ENCODE results near the gene ASB4. TPM values are rescaled to one million over a fixed set of nuclear protein-coding genes. Genes with fewer than 3 reads are reported as not detected.

Gene ASB4
- total and polyA plus RNA-seq, 2 donors (not counting 3 experiments of a cell fraction or from before 2014, with no cell fraction given), result not detected

- POLR2A ChIA-PET, result no interaction called here
Measured at GRCh38 chr7:95473276-95473985, 12.3 kb upstream of the ASB4 start.

More at GRCh38 chr7:95473276-95473985, 12.3 kb upstream of the ASB4 start:
- peaks cover 30% of the 10 kb centered on the region for H3K4me1 ChIP-seq (ENCODE audit: control insufficient read depth, extremely low read depth, insufficient read depth, low read length)
- H3K79me2 ChIP-seq (ENCODE audit: control insufficient read depth, insufficient read depth, low read length), result no peaks in the 10 kb centered on the region
- no peak for DNase-seq (ENCODE audit: low read depth, low spot score)
- no peaks in the 10 kb centered on the region for H3K36me3 ChIP-seq (ENCODE audit: control insufficient read depth in 2 of 2, extremely low read depth in 1 of 2, insufficient read depth in 2 of 2, low read length in 2 of 2)
- no peak overlapping the region for H3K27ac ChIP-seq (ENCODE audit: insufficient read depth, low read depth, low read length)
- no peak overlapping the region for H3K4me2 ChIP-seq (ENCODE audit: insufficient read depth, low read length)
- intact Hi-C loops (cut with micrococcal nuclease), result no loop called here
- CTCF ChIA-PET, result interaction anchor here (0.6 to 1.7 kb wide), 5 partner anchors 12 to 1024 kb away, joined by 3 to 6 read pairs (median 4); no protein-coding TSS in a partner anchor
- TF ChIP-seq POLR2A (IDR thresholded peaks at IDR 0.05; ENCODE audit: low read depth, low read length) (no peak), MYC (IDR thresholded peaks at IDR 0.05; ENCODE audit: low read depth, low read length) (no peak), EZH2 (IDR thresholded peaks at IDR 0.05; ENCODE audit: borderline replicate concordance, low read depth, low read length, severe bottlenecking) (no peak), JUN (IDR thresholded peaks at IDR 0.05; ENCODE audit: borderline replicate concordance, insufficient read depth, insufficient read length, low read depth) (no peak), GATA2 (IDR thresholded peaks at IDR 0.05; ENCODE audit: insufficient read depth, insufficient read length, low read depth, low read length) (no peak), CTCF (IDR thresholded peaks at IDR 0.05; ENCODE audit: extremely low read depth in 1 of 2, insufficient read depth in 1 of 2, low read depth in 1 of 2, low read length in 2 of 2) (no peak), FOS (IDR thresholded peaks at IDR 0.05; ENCODE audit: borderline replicate concordance, insufficient read depth, low read length) (no peak), MAX (IDR thresholded peaks at IDR 0.05; ENCODE audit: insufficient read depth, insufficient read length) (no peak), POLR2AphosphoS5 (IDR thresholded peaks at IDR 0.05; ENCODE audit: insufficient read depth, low read depth, low read length) (no peak)
- peaks cover 2 to 6% of the 10 kb centered on the region in 2 experiments for H3K27me3 ChIP-seq (ENCODE audit: control insufficient read depth in 2 of 2, insufficient read depth in 2 of 2, low read length in 2 of 2)
- no peak overlapping the region for H2AFZ ChIP-seq (ENCODE audit: low read depth, low read length)
- no peaks in the 10 kb centered on the region for H3K9me3 ChIP-seq (replicated peaks; ENCODE audit: control insufficient read depth, insufficient read depth, low read length)
- no peaks in the 10 kb centered on the region for H4K20me1 ChIP-seq (replicated peaks; ENCODE audit: control insufficient read depth, extremely low read depth, insufficient read depth, low read length)
- no peak overlapping the region for H3K9ac ChIP-seq (replicated peaks; ENCODE audit: extremely low read depth, insufficient read depth, low read length)
- no peak for FAIRE-seq
- dilution Hi-C loops (cut with MboI; ENCODE audit: extremely low pct_ligation_motif_present, low sequenced_read_pairs), result no loop called here
- H3K9me1 ChIP-seq (replicated peaks; ENCODE audit: control insufficient read depth, extremely low read depth, insufficient read depth, low read length), result no peaks in the 10 kb centered on the region
- H3K4me3 ChIP-seq (replicated peaks in 1 of 3; ENCODE audit: insufficient read depth in 1 of 3, low read depth in 1 of 3, low read length in 3 of 3), result no peak overlapping the region
- no TSS peak for BruUV-seq (replicated peaks)

Data from endothelial cell of umbilical vein (primary cell).